Stimulated activated naive CD4-positive, alpha-beta T cell treated with Interleukin-2 at 50 U/mL for 16 hours (primary cell): ENCODE data around the gene ARHGAP25.
A peak's percentile ranks its signal among the peaks of the same experiment; 100 is the strongest.
"Not testable (repeated sequence)": the region's sequence is repeated elsewhere in the genome, so short reads cannot be mapped to it uniquely, and the experiment has no call there.

Source experiments
- DNase-seq: peaks from one replicate; lab custom pipeline; 2025; lab: John Stamatoyannopoulos, UW

Gene ARHGAP25

GRCh38 chr2:68799140-68800026 is 64.8 kb downstream of the ARHGAP25 start:
- DNase-seq = no peak

- no peak for DNase-seq
These were observed 65.4 kb downstream of the ARHGAP25 start for GRCh38 chr2:68800027-68800401.

GRCh38 chr2:68800517-68800916 is 65.9 kb downstream of the ARHGAP25 start:
- DNase-seq = no peak

GRCh38 chr2:68802161-68802560 is 67.5 kb downstream of the ARHGAP25 start:
- DNase-seq = not testable (repeated sequence)

GRCh38 chr2:68805025-68805424 is 70.4 kb downstream of the ARHGAP25 start:
- DNase-seq = no peak

- no peak for DNase-seq
These were observed 72.0 kb downstream of the ARHGAP25 start for GRCh38 chr2:68806511-68807109.

- DNase-seq = no peak
These were observed 73.2 kb downstream of the ARHGAP25 start for GRCh38 chr2:68807821-68808266.

- no peak for DNase-seq
These were observed 75.0 kb downstream of the ARHGAP25 start for GRCh38 chr2:68809324-68810240.

- DNase-seq = no peak
These were observed 76.8 kb downstream of the ARHGAP25 start for GRCh38 chr2:68811364-68811763.

- DNase-seq = no peak
These were observed 77.6 kb downstream of the ARHGAP25 start for GRCh38 chr2:68812251-68812650.

- no peak for DNase-seq
These were observed 79.0 kb downstream of the ARHGAP25 start for GRCh38 chr2:68813596-68813995.

- no peak for DNase-seq
These were observed 82.7 kb downstream of the ARHGAP25 start for GRCh38 chr2:68817306-68817705.

- DNase-seq = no peak
These were observed 84.9 kb downstream of the ARHGAP25 start for GRCh38 chr2:68819556-68819955.

- DNase-seq = no peak
These were observed 87.7 kb downstream of the ARHGAP25 start for GRCh38 chr2:68822207-68822872.

GRCh38 chr2:68824831-68825230 is 90.2 kb downstream of the ARHGAP25 start:
- DNase-seq = no peak

GRCh38 chr2:68825866-68826265 is 91.3 kb downstream of the ARHGAP25 start:
- DNase-seq = no peak

GRCh38 chr2:68827666-68828065 is 93.1 kb downstream of the ARHGAP25 start:
- no peak for DNase-seq

- DNase-seq = peak; percentile 40
These were observed 94.5 kb downstream of the ARHGAP25 start for GRCh38 chr2:68828887-68829708.

GRCh38 chr2:68829749-68830148 is 95.1 kb downstream of the ARHGAP25 start:
- no peak for DNase-seq

GRCh38 chr2:68831686-68832232 is 97.1 kb downstream of the ARHGAP25 start:
- no peak for DNase-seq
